Nephron progenitor cell (in vitro differentiated cells): ENCODE data around the gene EIF1AD.
A peak's percentile ranks its signal among the peaks of the same experiment; 100 is the strongest.

Source experiments
- DNase-seq: peaks from one replicate; pipeline ENCODE4 v3.0.0; 2021
- H3K27ac Mint-ChIP-seq: 2 replicates; pipeline ENCODE4 v1.8.0; 2021; ENCODE audit warnings: mild to moderate bottlenecking, moderate library complexity, mixed read lengths
- H3K27me3 Mint-ChIP-seq: 2 replicates; pipeline ENCODE4 v1.8.0; 2021; ENCODE audit warnings: mild to moderate bottlenecking, low read depth, mixed read lengths; ENCODE audit not compliant: poor library complexity
- H3K36me3 Mint-ChIP-seq: 2 replicates; pipeline ENCODE4 v1.8.0; 2021; ENCODE audit warnings: low read depth, mixed read lengths
- H3K4me1 Mint-ChIP-seq: 2 replicates; pipeline ENCODE4 v1.8.0; 2021; ENCODE audit warnings: mixed read lengths
- H3K4me3 Mint-ChIP-seq: 2 replicates; pipeline ENCODE4 v1.8.0; 2021; ENCODE audit warnings: mild to moderate bottlenecking, moderate library complexity, mixed read lengths
- H3K9me3 Mint-ChIP-seq: 2 replicates; pipeline ENCODE4 v1.8.0; 2021; ENCODE audit warnings: mild to moderate bottlenecking, moderate library complexity, mixed read lengths
- CTCF ChIP-seq: fragments of 200-600 bp; sonication (generic); IDR thresholded peaks from 2 replicates; pipeline ENCODE4 v1.5.0; 2021; ENCODE audit warnings: antibody characterized with exemption

The EIF1AD gene

DNA sequence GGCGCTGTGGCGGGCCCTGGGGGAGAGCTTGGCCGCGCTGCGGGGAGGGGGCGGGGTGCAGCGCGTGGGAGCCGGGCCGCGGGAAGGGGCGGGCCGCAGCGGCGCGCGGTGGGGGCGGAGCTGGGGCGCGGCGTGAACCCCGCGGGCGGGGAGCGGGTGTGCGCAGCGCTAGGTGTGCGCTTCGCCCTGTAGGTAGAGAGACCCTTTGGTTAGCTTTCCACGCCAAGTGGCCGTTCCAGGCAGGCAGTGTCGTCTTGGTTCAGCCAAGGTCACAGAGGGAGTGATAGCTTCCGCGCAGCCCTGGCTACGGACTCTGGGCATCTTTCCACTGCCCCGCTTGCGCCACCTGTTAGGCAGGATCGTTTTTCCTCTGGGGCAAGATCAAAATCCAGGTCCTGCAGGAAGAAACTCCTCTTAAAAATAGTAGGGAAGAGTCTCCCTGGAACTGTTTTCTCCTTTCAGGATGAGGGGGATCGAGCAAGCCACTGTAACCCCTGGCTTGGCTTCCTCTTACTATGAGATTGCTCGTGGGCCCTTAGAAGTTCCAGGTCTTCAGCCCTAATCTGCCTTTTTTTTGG lies 780 bp upstream of the EIF1AD start:
- Mint-ChIP-seq H3K4me1 (peaks cover 24% of the 10 kb centered on the region), H3K27me3 (no peaks in the 10 kb centered on the region), H3K4me3 (peak overlapping the region; percentile 100), H3K36me3 (peaks cover 37% of the 10 kb centered on the region), H3K9me3 (no peaks in the 10 kb centered on the region), H3K27ac (peak overlapping the region; percentile 100)
- DNase-seq, result no peak
- no peak for TF ChIP-seq CTCF

- DNase-seq, result no peak
- Mint-ChIP-seq H3K4me3 (no peak overlapping the region), H3K9me3 (no peaks in the 10 kb centered on the region), H3K36me3 (peaks cover 41% of the 10 kb centered on the region), H3K4me1 (peaks cover 26% of the 10 kb centered on the region), H3K27me3 (no peaks in the 10 kb centered on the region), H3K27ac (no peak overlapping the region)
- TF ChIP-seq CTCF, result no peak
These were observed 4.7 kb downstream of the EIF1AD start for GRCh38 chr11:65997286-65997685.

GRCh38 chr11:65992056-65992455 lies 9.9 kb downstream of the EIF1AD start:
- TF ChIP-seq CTCF, result no peak
- no peak for DNase-seq
- Mint-ChIP-seq H3K27ac (no peak overlapping the region), H3K4me1 (peaks cover 14% of the 10 kb centered on the region), H3K4me3 (no peak overlapping the region), H3K9me3 (no peaks in the 10 kb centered on the region), H3K27me3 (no peaks in the 10 kb centered on the region), H3K36me3 (peaks cover 15% of the 10 kb centered on the region)

DNA sequence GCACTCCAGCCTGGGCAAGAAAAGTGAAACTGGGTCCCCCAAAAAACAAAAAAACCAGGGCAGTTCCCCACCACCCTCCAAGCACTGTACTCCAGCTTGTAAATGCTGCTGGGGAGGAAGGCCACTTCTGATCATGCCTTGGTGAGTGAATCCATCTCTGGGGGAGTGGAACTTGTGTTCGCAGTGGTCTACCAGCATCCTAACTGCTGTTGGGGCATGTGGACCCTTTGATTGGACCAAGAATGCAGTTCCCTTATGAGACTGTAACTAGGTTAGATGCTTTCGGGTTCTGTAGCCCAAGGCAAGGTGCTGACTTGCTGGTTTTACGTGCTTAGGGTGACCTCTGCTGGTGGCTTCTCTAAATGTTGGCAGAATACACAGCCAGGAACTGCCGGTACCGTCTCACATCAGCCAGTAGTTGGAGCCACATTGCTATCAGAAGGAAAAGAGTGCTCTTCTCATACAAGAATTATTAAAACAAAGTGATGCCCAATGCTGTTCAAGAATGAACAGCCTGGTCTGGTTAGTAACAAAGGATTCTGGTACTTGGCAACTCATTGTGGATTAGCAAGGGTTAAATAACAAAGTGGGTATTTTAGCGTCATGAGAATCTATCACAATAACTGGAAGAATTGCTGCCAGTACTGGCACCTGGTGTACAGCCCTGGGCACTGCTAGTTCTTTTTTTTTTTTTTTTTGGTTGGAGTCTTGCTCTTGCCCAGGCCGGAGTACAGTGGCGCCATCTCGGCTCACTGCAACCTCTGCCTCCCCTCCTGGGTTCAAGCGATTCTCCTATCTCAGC lies 13.0 kb downstream of the EIF1AD start:
- Mint-ChIP-seq H3K9me3 (no peaks in the 10 kb centered on the region), H3K27ac (no peak overlapping the region), H3K27me3 (no peaks in the 10 kb centered on the region), H3K4me1 (peaks cover 5% of the 10 kb centered on the region), H3K4me3 (no peak overlapping the region), H3K36me3 (peaks cover 5% of the 10 kb centered on the region)
- peak; percentile 91 for TF ChIP-seq CTCF
- DNase-seq, result peak; percentile 88

GRCh38 chr11:65987336-65987735 lies 14.6 kb downstream of the EIF1AD start:
- Mint-ChIP-seq H3K27ac (no peak overlapping the region), H3K4me3 (no peak overlapping the region), H3K9me3 (no peaks in the 10 kb centered on the region), H3K27me3 (no peaks in the 10 kb centered on the region), H3K4me1 (no peaks in the 10 kb centered on the region), H3K36me3 (peaks cover 5% of the 10 kb centered on the region)
- no peak for TF ChIP-seq CTCF
- DNase-seq, result no peak

GRCh38 chr11:65983589-65983987 lies 18.4 kb downstream of the EIF1AD start:
- H3K36me3 Mint-ChIP-seq, result peaks cover 11% of the 10 kb centered on the region
- no peak overlapping the region for H3K27ac Mint-ChIP-seq
- TF ChIP-seq CTCF, result no peak
- H3K4me3 Mint-ChIP-seq, result no peak overlapping the region
- DNase-seq, result no peak
- H3K27me3 Mint-ChIP-seq, result no peaks in the 10 kb centered on the region
- H3K4me1 Mint-ChIP-seq, result no peaks in the 10 kb centered on the region
- no peaks in the 10 kb centered on the region for H3K9me3 Mint-ChIP-seq
